ENCODE results near the gene KCNQ1. TPM values are rescaled to one million over a fixed set of nuclear protein-coding genes. Genes with fewer than 3 reads are reported as not detected.
A peak's percentile ranks its signal among the peaks of the same experiment; 100 is the strongest.

The KCNQ1 gene
- total and polyA plus RNA-seq, 9 of the 15 experiments (the other 6 are each of a cell fraction or from before 2014, with no cell fraction given), result 0.44 TPM; not detected in 8

DNA sequence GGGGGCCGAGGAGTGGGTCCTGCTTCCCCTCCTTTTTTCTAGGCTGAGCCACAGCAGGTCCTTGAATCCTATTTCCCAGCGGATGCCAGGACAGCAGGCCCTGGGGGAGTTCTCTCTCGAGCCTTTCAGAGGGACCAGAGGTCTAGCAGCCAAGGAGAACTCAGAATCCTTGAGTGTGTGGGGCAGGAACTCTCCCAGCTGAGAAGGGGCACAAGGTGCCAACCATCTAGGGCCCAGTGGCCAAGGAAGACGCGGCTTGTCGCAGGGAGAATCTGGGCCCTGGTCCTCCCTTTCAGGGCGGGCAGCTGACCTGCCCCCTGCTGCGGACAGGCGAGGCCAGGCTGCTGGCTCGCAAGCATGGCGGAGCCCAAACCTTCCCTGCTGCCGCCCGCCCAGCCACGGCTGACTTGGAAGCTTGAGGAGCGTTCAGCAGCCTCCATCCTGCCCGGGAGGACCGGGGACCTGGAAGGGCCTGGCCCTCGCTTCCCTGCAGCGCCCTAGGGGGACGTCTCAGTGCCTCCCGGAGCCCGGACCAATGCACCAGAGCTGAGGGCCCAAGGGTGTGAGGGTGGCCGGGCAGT, 45.2 kb upstream of the KCNQ1 start:
- no peaks in the 10 kb centered on the region; the same call in 1 of the 2 replicates for H4K20me1 ChIP-seq (replicated peaks; ENCODE audit: control insufficient read depth, insufficient read depth, low read length)
- WGBS (ENCODE audit: insufficient coverage, low coverage, missing lambda C conversion rate), result 3% methylated on average over 23 of the region's 23 CpGs
- TSS peak; percentile 85 for BruUV-seq (replicated peaks)
- no peaks in the 10 kb centered on the region for H3K9me1 ChIP-seq (ENCODE audit: control insufficient read depth, insufficient read depth, low read length)
- H3K27ac ChIP-seq (ENCODE audit: extremely low read depth, low read depth, low read length), result peak overlapping the region; percentile 76
- H3K4me2 ChIP-seq (ENCODE audit: insufficient read depth, low read length), result peak overlapping the region; percentile 75
- in situ Hi-C loops (cut with MboI), result no loop called here
- FAIRE-seq, result no peak
- POLR2A ChIA-PET, result interaction anchor here (1.2 to 2.3 kb wide), 5 partner anchors 13 to 32 kb away, joined by 3 to 11 read pairs (median 7); partner anchors contain the start of gene CD81
- H3K36me3 ChIP-seq (ENCODE audit: control insufficient read depth, insufficient read depth, low read length), result peaks cover 55% of the 10 kb centered on the region; the same call in 1 of the 3 replicates
- no peaks in the 10 kb centered on the region for H3K9me3 ChIP-seq (replicated peaks; ENCODE audit: control insufficient read depth, insufficient read depth, low read depth, low read length)
- peaks cover 12 to 72% of the 10 kb centered on the region in 2 experiments; a peak in 4 of 5 replicates for H3K4me1 ChIP-seq (replicated peaks in 1 of 2; ENCODE audit: control insufficient read depth in 2 of 2, insufficient read depth in 2 of 2, low read length in 2 of 2)
- no peaks in the 10 kb centered on the region for H3K27me3 ChIP-seq (ENCODE audit: control insufficient read depth in 2 of 2, insufficient read depth in 2 of 2, low read length in 2 of 2)
- DNase-seq (ENCODE audit: extremely low read depth in 1 of 4, low spot score in 3 of 4), result peak in 1 of 4 experiments; percentile 40
- H3K9ac ChIP-seq (ENCODE audit: insufficient read depth in 1 of 2, low read depth in 2 of 2, low read length in 2 of 2), result peak overlapping the region; percentile 94 to 98
- peaks cover 28% of the 10 kb centered on the region for H3K79me2 ChIP-seq (ENCODE audit: control insufficient read depth, insufficient read depth, low read length)
- ATAC-seq, result peak; percentile 34
- H2AFZ ChIP-seq (ENCODE audit: low read depth, low read length), result peak overlapping the region; percentile 53; the same call in 1 of the 2 replicates
- peak overlapping the region; percentile 71 for H3K4me3 ChIP-seq
- intact Hi-C loops (cut with micrococcal nuclease), result loop anchor here (1.0 to 5.0 kb wide), 2 partner anchors 21 to 92 kb away; no protein-coding TSS in a partner anchor
- CTCF ChIA-PET (ENCODE audit: low intra/inter-chr PET ratio), result interaction anchor here (0.6 to 1.6 kb wide), 5 partner anchors 20 to 132 kb away, joined by 3 to 6 read pairs (median 4); no protein-coding TSS in a partner anchor
- TF ChIP-seq, protein P1, sequence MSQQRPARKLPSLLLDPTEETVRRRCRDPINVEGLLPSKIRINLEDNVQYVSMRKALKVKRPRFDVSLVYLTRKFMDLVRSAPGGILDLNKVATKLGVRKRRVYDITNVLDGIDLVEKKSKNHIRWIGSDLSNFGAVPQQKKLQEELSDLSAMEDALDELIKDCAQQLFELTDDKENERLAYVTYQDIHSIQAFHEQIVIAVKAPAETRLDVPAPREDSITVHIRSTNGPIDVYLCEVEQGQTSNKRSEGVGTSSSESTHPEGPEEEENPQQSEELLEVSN (IDR thresholded peaks at IDR 0.05; ENCODE audit: borderline replicate concordance in 1 of 2, extremely low read depth in 1 of 2, insufficient read depth in 1 of 2, insufficient read length in 1 of 2, low read depth in 1 of 2, low read length in 1 of 2, poor library complexity in 1 of 2, severe bottlenecking in 1 of 2), result peak in 1 of 2 experiments; percentile 5
- 0 out of 2 replicates have a peak, but pooled peaks have one; percentile 14 for TF ChIP-seq FOXP1 (CRISPR knock-in tag; IDR thresholded peaks at IDR 0.05)
- TF ChIP-seq YY1 (IDR thresholded peaks at IDR 0.05; ENCODE audit: borderline replicate concordance in 1 of 3, control insufficient read depth in 1 of 3, extremely low read depth in 1 of 3, insufficient read depth in 3 of 3, insufficient read length in 1 of 3, insufficient replicate concordance in 2 of 3, low read depth in 1 of 3, low read length in 2 of 3), result peak in 2 of 3 experiments; percentile 19 to 59
- no peak for TF ChIP-seq MYC (IDR thresholded peaks at IDR 0.05; ENCODE audit: low read depth, low read length)
- 0 out of 2 replicates have a peak, but pooled peaks have one; percentile 28 for TF ChIP-seq MYC (CRISPR knock-in tag; IDR thresholded peaks at IDR 0.05; ENCODE audit: borderline replicate concordance, low read depth)
- no peak for TF ChIP-seq ZNF561 (CRISPR knock-in tag; conservative IDR thresholded peaks at IDR 0.05)
- TF ChIP-seq, protein P2, sequence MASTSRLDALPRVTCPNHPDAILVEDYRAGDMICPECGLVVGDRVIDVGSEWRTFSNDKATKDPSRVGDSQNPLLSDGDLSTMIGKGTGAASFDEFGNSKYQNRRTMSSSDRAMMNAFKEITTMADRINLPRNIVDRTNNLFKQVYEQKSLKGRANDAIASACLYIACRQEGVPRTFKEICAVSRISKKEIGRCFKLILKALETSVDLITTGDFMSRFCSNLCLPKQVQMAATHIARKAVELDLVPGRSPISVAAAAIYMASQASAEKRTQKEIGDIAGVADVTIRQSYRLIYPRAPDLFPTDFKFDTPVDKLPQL (IDR thresholded peaks at IDR 0.05; ENCODE audit: extremely low read depth, insufficient read length), result no peak
- TF ChIP-seq MNT (conservative IDR thresholded peaks at IDR 0.05), result no peak
- 0 out of 2 replicates have a peak, but pooled peaks have one; percentile 6 for TF ChIP-seq GABPB2 (CRISPR knock-in tag; conservative IDR thresholded peaks at IDR 0.05)
- TF ChIP-seq ZBTB17 (CRISPR knock-in tag; IDR thresholded peaks at IDR 0.05), result peak; percentile 60; the same call in 1 of the 2 replicates
- TF ChIP-seq TCF7 (IDR thresholded peaks at IDR 0.05; ENCODE audit: borderline replicate concordance), result no peak
- peak; percentile 8 for TF ChIP-seq RBBP5 (IDR thresholded peaks at IDR 0.05; ENCODE audit: borderline replicate concordance, insufficient read depth, low read length, poor library complexity, severe bottlenecking)
- peak; percentile 60; the same call in 1 of the 2 replicates for TF ChIP-seq ZNF263 (CRISPR knock-in tag; IDR thresholded peaks at IDR 0.05; ENCODE audit: borderline replicate concordance)
- TF ChIP-seq TRIM28 (IDR thresholded peaks at IDR 0.05), result 0 out of 2 replicates have a peak, but pooled peaks have one; percentile 10
- TF ChIP-seq ZNF717 (CRISPR knock-in tag; IDR thresholded peaks at IDR 0.05), result 0 out of 2 replicates have a peak, but pooled peaks have one; percentile 10
